ENCODE results near the gene DACT3. TPM values are rescaled to one million over a fixed set of nuclear protein-coding genes. Genes with fewer than 3 reads are reported as not detected.

The DACT3 gene
- total RNA-seq, 1 experiment from 2014 or later, result 1.9 TPM

DNA sequence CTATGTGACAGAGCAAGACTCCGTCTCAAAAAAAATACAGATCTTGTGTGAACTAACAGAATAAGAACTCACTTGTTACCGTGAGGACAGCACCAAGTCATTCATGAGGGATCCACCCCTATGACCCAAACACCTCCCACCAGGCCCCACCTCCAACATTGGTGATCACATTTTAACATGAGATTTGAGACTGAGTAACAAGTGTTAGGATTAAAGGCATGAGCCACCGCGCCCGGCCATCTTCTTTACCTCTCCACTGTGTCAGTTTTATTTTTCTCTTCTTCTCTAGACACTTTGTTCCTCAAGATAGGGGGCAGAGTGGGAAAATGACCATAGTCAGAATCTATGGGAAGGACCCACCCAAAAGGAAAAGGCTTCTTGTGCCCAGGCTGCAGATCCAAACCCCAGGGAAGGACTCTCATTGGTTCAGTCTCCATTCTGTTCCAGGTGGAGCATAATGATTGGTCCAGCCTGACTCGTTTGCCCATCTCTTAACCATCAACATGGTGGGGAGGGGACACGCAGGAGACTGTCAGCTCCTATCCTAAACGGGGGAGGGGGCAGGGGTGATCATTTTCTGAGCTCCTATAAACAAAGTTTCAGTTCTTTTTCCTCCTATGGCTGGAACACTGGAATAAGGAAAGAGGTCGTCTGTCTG, 61.1 kb downstream of the DACT3 start:
- Histone ChIP-seq H3K9ac (ENCODE audit: low read length) (peak overlapping the region; percentile 99; the same call in 1 of the 2 replicates), H3K27me3 (ENCODE audit: low read length) (no peaks in the 10 kb centered on the region), H3K36me3 (ENCODE audit: low read depth, low read length) (no peaks in the 10 kb centered on the region), H4K20me1 (ENCODE audit: low read length) (peaks cover 18% of the 10 kb centered on the region), H3K4me2 (ENCODE audit: low read length) (peak overlapping the region; percentile 82), H3F3A (ENCODE audit: low read length, unreplicated experiment) (no peaks in the 10 kb centered on the region), H3K9me3 (ENCODE audit: low read length) (no peaks in the 10 kb centered on the region), H3K4me1 (ENCODE audit: insufficient read depth, low read length) (peaks cover 13% of the 10 kb centered on the region), H3K27ac (ENCODE audit: low read length) (no peak overlapping the region), H3K4me3 (ENCODE audit: low read length) (peak overlapping the region; percentile 73), H2AFZ (ENCODE audit: low read length) (peak overlapping the region; percentile 90; the same call in 1 of the 2 replicates), H3K9me2 (replicated peaks; ENCODE audit: low read length) (no peaks in the 10 kb centered on the region), H3K79me2 (ENCODE audit: low read length) (peaks cover 37% of the 10 kb centered on the region)
- DNase-seq (no peak), ATAC-seq (no peak)
- POLR2A ChIA-PET (ENCODE audit: unreplicated experiment), result interaction anchor here (0.8 kb wide), 1 partner anchor 70 kb away, joined by 5 read pairs; no protein-coding TSS in a partner anchor
- CTCF ChIA-PET, result no interaction called here
- no TSS peak for BruUV-seq (replicated peaks)
- TF ChIP-seq EZH2 (IDR thresholded peaks at IDR 0.05; ENCODE audit: low read length, unreplicated experiment) (no peak), EZH2phosphoT487 (IDR thresholded peaks at IDR 0.05; ENCODE audit: borderline replicate concordance, low read length) (no peak)
- TF ChIP-seq, protein P1, sequence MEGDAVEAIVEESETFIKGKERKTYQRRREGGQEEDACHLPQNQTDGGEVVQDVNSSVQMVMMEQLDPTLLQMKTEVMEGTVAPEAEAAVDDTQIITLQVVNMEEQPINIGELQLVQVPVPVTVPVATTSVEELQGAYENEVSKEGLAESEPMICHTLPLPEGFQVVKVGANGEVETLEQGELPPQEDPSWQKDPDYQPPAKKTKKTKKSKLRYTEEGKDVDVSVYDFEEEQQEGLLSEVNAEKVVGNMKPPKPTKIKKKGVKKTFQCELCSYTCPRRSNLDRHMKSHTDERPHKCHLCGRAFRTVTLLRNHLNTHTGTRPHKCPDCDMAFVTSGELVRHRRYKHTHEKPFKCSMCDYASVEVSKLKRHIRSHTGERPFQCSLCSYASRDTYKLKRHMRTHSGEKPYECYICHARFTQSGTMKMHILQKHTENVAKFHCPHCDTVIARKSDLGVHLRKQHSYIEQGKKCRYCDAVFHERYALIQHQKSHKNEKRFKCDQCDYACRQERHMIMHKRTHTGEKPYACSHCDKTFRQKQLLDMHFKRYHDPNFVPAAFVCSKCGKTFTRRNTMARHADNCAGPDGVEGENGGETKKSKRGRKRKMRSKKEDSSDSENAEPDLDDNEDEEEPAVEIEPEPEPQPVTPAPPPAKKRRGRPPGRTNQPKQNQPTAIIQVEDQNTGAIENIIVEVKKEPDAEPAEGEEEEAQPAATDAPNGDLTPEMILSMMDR (conservative IDR thresholded peaks at IDR 0.05; ENCODE audit: low read depth, low read length), result no peak
- intact Hi-C loops (cut with micrococcal nuclease), result no loop called here

DNA sequence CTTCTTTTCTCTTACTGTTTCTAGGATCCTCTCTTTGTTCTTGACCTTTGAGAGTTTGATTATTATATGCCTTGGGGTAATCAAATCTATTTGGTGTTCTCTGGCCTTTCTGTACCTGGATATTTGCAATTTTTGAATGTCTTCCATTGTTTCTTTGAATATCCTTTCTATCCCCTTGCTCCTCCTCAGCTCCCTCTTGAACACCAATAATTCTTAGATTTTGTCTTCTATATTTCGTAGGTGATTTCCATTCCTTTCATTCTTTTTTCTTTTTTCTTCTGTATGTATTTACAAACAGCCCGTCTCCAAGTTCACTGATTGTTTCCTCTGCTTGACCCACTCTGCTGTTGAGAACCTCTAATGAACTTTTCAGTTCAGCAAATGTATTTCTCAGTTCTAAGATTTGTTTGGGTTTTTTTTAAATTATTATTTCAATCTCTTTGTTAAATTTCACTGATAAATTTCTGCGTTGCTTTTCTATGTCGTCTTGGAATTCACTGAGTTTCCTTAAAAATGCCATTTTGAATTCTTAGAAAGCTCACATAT, 62.5 kb downstream of the DACT3 start:
- BruUV-seq (replicated peaks), result no TSS peak
- H2AFZ ChIP-seq (ENCODE audit: low read length), result no peak overlapping the region
- ChIA-PET CTCF (no interaction called here), POLR2A (ENCODE audit: unreplicated experiment) (interaction anchor here (0.6 kb wide), 1 partner anchor 63 kb away, joined by 5 read pairs; no protein-coding TSS in a partner anchor)
- TF ChIP-seq, protein P1 (conservative IDR thresholded peaks at IDR 0.05; ENCODE audit: low read depth, low read length), result no peak
- TF ChIP-seq EZH2phosphoT487 (IDR thresholded peaks at IDR 0.05; ENCODE audit: borderline replicate concordance, low read length) (no peak), EZH2 (IDR thresholded peaks at IDR 0.05; ENCODE audit: low read length, unreplicated experiment) (no peak)
- peaks cover 8% of the 10 kb centered on the region for H4K20me1 ChIP-seq (ENCODE audit: low read length)
- peaks cover 23% of the 10 kb centered on the region for H3K79me2 ChIP-seq (ENCODE audit: low read length)
- no peak overlapping the region for H3K4me2 ChIP-seq (ENCODE audit: low read length)
- no peak overlapping the region for H3K27ac ChIP-seq (ENCODE audit: low read length)
- no peaks in the 10 kb centered on the region for H3K36me3 ChIP-seq (ENCODE audit: low read depth, low read length)
- intact Hi-C loops (cut with micrococcal nuclease), result no loop called here
- no peaks in the 10 kb centered on the region for H3F3A ChIP-seq (ENCODE audit: low read length, unreplicated experiment)
- H3K27me3 ChIP-seq (ENCODE audit: low read length), result no peaks in the 10 kb centered on the region
- H3K9ac ChIP-seq (ENCODE audit: low read length), result no peak overlapping the region
- DNase-seq (no peak), ATAC-seq (no peak)
- H3K4me3 ChIP-seq (ENCODE audit: low read length), result no peak overlapping the region
- no peaks in the 10 kb centered on the region for H3K9me3 ChIP-seq (ENCODE audit: low read length)
- H3K9me2 ChIP-seq (replicated peaks; ENCODE audit: low read length), result no peaks in the 10 kb centered on the region
- peaks cover 9% of the 10 kb centered on the region for H3K4me1 ChIP-seq (ENCODE audit: insufficient read depth, low read length)

Small RNAs within 50 kb of the gene (microRNA-seq; reads per million reads assigned to microRNA genes)
- 1.8 reads per million for gene MIR320E (ENCODE audit: unreplicated experiment)

Other genes starting within 250 kb of the DACT3 start
- gene CCDC8, start 247.6 kb downstream of the DACT3 start, total RNA-seq (2014; rRNA removed), result not detected in 2 replicates
- not detected in 2 replicates for gene PNMA8C, start 232.2 kb downstream of the DACT3 start, total RNA-seq (2014; rRNA removed)
- gene PNMA8A, start 189.6 kb downstream of the DACT3 start, total RNA-seq (2014; rRNA removed), result not detected in 2 replicates
- not detected in 2 replicates for gene PNMA8B, start 165.3 kb downstream of the DACT3 start, total RNA-seq (2014; rRNA removed)
- 160 and 217 TPM in 2 replicates for gene CALM3, start 59.9 kb downstream of the DACT3 start, total RNA-seq (2014; rRNA removed)
- not detected in 2 replicates for gene PTGIR, start 36.1 kb downstream of the DACT3 start, total RNA-seq (2014; rRNA removed)
- not detected in 2 replicates for gene GNG8, start 25.0 kb downstream of the DACT3 start, total RNA-seq (2014; rRNA removed)
- 24.1 and 32.9 TPM in 2 replicates for gene PRKD2, start 55.9 kb upstream of the DACT3 start, total RNA-seq (2014; rRNA removed)
- gene FKRP, start 84.9 kb upstream of the DACT3 start, total RNA-seq (2014; rRNA removed), result 14.3 and 18.4 TPM in 2 replicates
- 62.7 and 83.9 TPM in 2 replicates for gene STRN4, start 85.3 kb upstream of the DACT3 start, total RNA-seq (2014; rRNA removed)
- 97.4 and 117 TPM in 2 replicates for gene SLC1A5, start 127.4 kb upstream of the DACT3 start, total RNA-seq (2014; rRNA removed)
- 245 and 330 TPM in 2 replicates for gene AP2S1, start 189.7 kb upstream of the DACT3 start, total RNA-seq (2014; rRNA removed)
- gene ARHGAP35, start 199.8 kb upstream of the DACT3 start, total RNA-seq (2014; rRNA removed), result 23.6 and 31.2 TPM in 2 replicates